HepG2 (cell line): ENCODE results near the gene HES2. TPM values are rescaled to one million over a fixed set of nuclear protein-coding genes. Genes with fewer than 3 reads are reported as not detected.
A peak's percentile ranks its signal among the peaks of the same experiment; 100 is the strongest.

Experiments
- GZF1 ChIP-seq: sonication (generic); formaldehyde crosslinking; IDR thresholded peaks from 2 replicates; pipeline ENCODE4 v1.5.1; 2020; ENCODE audit warnings: mild to moderate bottlenecking, missing genetic modification reagents
- JUND ChIP-seq: sonication (generic); formaldehyde crosslinking; IDR thresholded peaks from 2 replicates; pipeline ENCODE4 v1.8.0; 2022; ENCODE audit warnings: mild to moderate bottlenecking, missing genetic modification reagents
- MYC ChIP-seq: sonication (generic); formaldehyde crosslinking; IDR thresholded peaks from 2 replicates; pipeline ENCODE4 v1.9.0; 2021; ENCODE audit warnings: missing genetic modification reagents, borderline replicate concordance
- PAXIP1 ChIP-seq: sonication (generic); formaldehyde crosslinking; conservative IDR thresholded peaks from 2 replicates; pipeline ENCODE4 v1.4.0; 2020; ENCODE audit warnings: mild to moderate bottlenecking, missing genetic modification reagents, moderate library complexity
- POGZ ChIP-seq: sonication (generic); formaldehyde crosslinking; IDR thresholded peaks from 2 replicates; pipeline ENCODE4 v1.4.0; 2020; ENCODE audit warnings: mild to moderate bottlenecking, missing genetic modification reagents
- TBP ChIP-seq: sonication (generic); formaldehyde crosslinking; IDR thresholded peaks from 2 replicates; pipeline ENCODE4 v1.5.0; 2020; ENCODE audit warnings: missing genetic modification reagents
- TBX2 ChIP-seq: sonication (generic); formaldehyde crosslinking; IDR thresholded peaks from 2 replicates; pipeline ENCODE4 v1.5.0; 2020; ENCODE audit warnings: missing genetic modification reagents, mild to moderate bottlenecking, borderline replicate concordance
- WIZ ChIP-seq: sonication (generic); formaldehyde crosslinking; IDR thresholded peaks from 2 replicates; pipeline ENCODE4 v1.5.1; 2020; ENCODE audit warnings: mild to moderate bottlenecking, missing genetic modification reagents
- ZMYM4 ChIP-seq: sonication (generic); formaldehyde crosslinking; IDR thresholded peaks from 2 replicates; pipeline ENCODE4 v1.8.1; 2023; ENCODE audit warnings: mild to moderate bottlenecking, missing genetic modification reagents
- ZNF232 ChIP-seq: sonication (generic); formaldehyde crosslinking; IDR thresholded peaks from 2 replicates; pipeline ENCODE4 v1.4.0; 2020; ENCODE audit warnings: missing genetic modification reagents, borderline replicate concordance
- ZNF235 ChIP-seq: sonication (generic); formaldehyde crosslinking; IDR thresholded peaks from 2 replicates; pipeline ENCODE4 v1.8.1; 2023; ENCODE audit warnings: mild to moderate bottlenecking, missing genetic modification reagents, borderline replicate concordance
- ZNF281 ChIP-seq: sonication (generic); formaldehyde crosslinking; IDR thresholded peaks from 2 replicates; pipeline ENCODE4 v1.4.0; 2020; ENCODE audit warnings: missing genetic modification reagents, borderline replicate concordance
- ZNF414 ChIP-seq: sonication (generic); formaldehyde crosslinking; IDR thresholded peaks from 2 replicates; pipeline ENCODE4 v1.5.0; 2020; ENCODE audit warnings: missing genetic modification reagents
- polyA plus RNA-seq, 8 experiments: library from polyadenylated mRNA; depleted of rRNA in 3 of 8; stranded (reverse) in 7 of 8; unstranded in 1 of 8; fragments of >200 nt; fragmentation: Illumina TruSeq in 4 of 8; extraction: Trizol in 4 of 8; gene quantifications; 2 replicates each; pipeline versions ENCODE4 v1.2.1 to v1.2.3, GENCODE V29; 2011 to 2016; ENCODE audit warnings: low read depth in 4 of 8, missing spikeins in 1 of 8, mixed read lengths in 1 of 8; ENCODE audit not compliant: insufficient read depth in 1 of 8
- total RNA-seq, 5 experiments: library from RNA; depleted of rRNA; stranded (reverse); fragments of >200 nt; fragmentation: Illumina TruSeq; extraction: Trizol; gene quantifications; 2 replicates each; pipeline ENCODE4 v1.2.3, GENCODE V29; 2016; ENCODE audit warnings: low read depth in 1 of 5
- TF ChIP-seq, protein P1 (sequence below): IDR thresholded peaks from 2 replicates; pipeline ENCODE4 v1.4.0; 2020; ENCODE audit warnings: mild to moderate bottlenecking, missing genetic modification reagents
- TF ChIP-seq, protein P2 (sequence below): sonication (generic); formaldehyde crosslinking; conservative IDR thresholded peaks from 2 replicates; pipeline ENCODE4 v1.8.1; 2023; ENCODE audit warnings: missing genetic modification reagents

The HES2 gene
- total and polyA plus RNA-seq, 2 of the 13 experiments (the other 11 are each of a cell fraction or from before 2014, with no cell fraction given) = 0.11 to 0.17 TPM

GRCh38 chr1:6447016-6447817 lies 27.5 kb upstream of the HES2 start (continued):
- peak; percentile 17; the same call in 1 of the 2 replicates for TF ChIP-seq GZF1 (CRISPR knock-in tag)
- TF ChIP-seq PAXIP1 (CRISPR knock-in tag) = peak; percentile 97
- TF ChIP-seq ZNF235 = peak; percentile 63; the same call in 1 of the 2 replicates
- TF ChIP-seq, protein P1, sequence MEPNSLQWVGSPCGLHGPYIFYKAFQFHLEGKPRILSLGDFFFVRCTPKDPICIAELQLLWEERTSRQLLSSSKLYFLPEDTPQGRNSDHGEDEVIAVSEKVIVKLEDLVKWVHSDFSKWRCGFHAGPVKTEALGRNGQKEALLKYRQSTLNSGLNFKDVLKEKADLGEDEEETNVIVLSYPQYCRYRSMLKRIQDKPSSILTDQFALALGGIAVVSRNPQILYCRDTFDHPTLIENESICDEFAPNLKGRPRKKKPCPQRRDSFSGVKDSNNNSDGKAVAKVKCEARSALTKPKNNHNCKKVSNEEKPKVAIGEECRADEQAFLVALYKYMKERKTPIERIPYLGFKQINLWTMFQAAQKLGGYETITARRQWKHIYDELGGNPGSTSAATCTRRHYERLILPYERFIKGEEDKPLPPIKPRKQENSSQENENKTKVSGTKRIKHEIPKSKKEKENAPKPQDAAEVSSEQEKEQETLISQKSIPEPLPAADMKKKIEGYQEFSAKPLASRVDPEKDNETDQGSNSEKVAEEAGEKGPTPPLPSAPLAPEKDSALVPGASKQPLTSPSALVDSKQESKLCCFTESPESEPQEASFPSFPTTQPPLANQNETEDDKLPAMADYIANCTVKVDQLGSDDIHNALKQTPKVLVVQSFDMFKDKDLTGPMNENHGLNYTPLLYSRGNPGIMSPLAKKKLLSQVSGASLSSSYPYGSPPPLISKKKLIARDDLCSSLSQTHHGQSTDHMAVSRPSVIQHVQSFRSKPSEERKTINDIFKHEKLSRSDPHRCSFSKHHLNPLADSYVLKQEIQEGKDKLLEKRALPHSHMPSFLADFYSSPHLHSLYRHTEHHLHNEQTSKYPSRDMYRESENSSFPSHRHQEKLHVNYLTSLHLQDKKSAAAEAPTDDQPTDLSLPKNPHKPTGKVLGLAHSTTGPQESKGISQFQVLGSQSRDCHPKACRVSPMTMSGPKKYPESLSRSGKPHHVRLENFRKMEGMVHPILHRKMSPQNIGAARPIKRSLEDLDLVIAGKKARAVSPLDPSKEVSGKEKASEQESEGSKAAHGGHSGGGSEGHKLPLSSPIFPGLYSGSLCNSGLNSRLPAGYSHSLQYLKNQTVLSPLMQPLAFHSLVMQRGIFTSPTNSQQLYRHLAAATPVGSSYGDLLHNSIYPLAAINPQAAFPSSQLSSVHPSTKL = no peak; the same call in none of the 2 replicates
- peak; percentile 74; the same call in 1 of the 2 replicates for TF ChIP-seq ZNF281 (CRISPR knock-in tag)
- peak; percentile 42 for TF ChIP-seq ZMYM4 (CRISPR knock-in tag)
- TF ChIP-seq ZNF232 (CRISPR knock-in tag) = no peak
- 0 out of 2 replicates have a peak, but pooled peaks have one; percentile 45 for TF ChIP-seq POGZ (CRISPR knock-in tag)
- no peak; the same call in 1 of the 2 replicates for TF ChIP-seq JUND
- peak; percentile 88 for TF ChIP-seq MYC (CRISPR knock-in tag)
- TF ChIP-seq, protein P2, sequence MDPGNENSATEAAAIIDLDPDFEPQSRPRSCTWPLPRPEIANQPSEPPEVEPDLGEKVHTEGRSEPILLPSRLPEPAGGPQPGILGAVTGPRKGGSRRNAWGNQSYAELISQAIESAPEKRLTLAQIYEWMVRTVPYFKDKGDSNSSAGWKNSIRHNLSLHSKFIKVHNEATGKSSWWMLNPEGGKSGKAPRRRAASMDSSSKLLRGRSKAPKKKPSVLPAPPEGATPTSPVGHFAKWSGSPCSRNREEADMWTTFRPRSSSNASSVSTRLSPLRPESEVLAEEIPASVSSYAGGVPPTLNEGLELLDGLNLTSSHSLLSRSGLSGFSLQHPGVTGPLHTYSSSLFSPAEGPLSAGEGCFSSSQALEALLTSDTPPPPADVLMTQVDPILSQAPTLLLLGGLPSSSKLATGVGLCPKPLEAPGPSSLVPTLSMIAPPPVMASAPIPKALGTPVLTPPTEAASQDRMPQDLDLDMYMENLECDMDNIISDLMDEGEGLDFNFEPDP (CRISPR knock-in tag) = 0 out of 2 replicates have a peak, but pooled peaks have one; percentile 72
- peak; percentile 14; the same call in 1 of the 2 replicates for TF ChIP-seq ZNF414 (CRISPR knock-in tag)
- peak; percentile 88; the same call in 1 of the 2 replicates for TF ChIP-seq TBX2 (CRISPR knock-in tag)
- TF ChIP-seq TBP (CRISPR knock-in tag) = 0 out of 2 replicates have a peak, but pooled peaks have one; percentile 52
- no peak for TF ChIP-seq WIZ
